ENCODE results near the gene PRUNE2.

PRUNE2 gene

DNA sequence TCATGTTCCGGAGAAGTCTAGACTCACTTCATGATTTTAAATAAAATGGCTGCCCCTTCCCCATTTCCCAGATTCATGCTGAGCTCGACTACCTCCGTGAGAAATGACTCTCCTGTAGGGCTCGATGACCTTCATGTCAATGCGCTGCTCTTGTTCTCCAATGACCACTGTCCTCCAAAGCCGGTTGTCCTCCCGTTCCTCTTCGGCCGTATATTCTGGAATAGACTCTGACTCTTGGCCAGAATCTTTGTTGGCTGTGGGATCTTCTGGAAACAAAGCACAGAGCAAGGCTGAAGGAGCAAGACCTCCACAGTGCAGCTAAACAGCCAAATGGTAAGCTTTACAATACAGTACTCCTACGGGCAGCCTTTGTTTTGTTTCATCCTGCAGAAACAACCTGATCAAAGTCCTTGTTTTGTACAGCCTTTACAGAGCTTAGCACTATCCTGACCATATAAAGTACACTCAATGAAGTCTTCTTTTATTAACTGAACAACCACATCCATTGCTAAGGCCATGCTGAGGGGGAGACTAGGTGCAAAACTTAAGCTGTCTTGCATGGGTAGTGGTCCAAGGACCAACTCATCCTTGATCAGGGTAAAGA lies 261.2 kb downstream of the PRUNE2 start:
- no peaks in the 10 kb centered on the region for H3K27me3 ChIP-seq (ENCODE audit: insufficient read depth, insufficient read length)
- H3K4me1 ChIP-seq (ENCODE audit: insufficient read depth, insufficient read length): peaks cover 4% of the 10 kb centered on the region
- DNase-seq (ENCODE audit: low read depth, low spot score): no peak
- no peak overlapping the region for H3K4me3 ChIP-seq (ENCODE audit: insufficient read length, low read depth)
- H3K9ac ChIP-seq (ENCODE audit: insufficient read length, low read depth): no peak overlapping the region
- no peak for TF ChIP-seq SUZ12 (IDR thresholded peaks at IDR 0.05; ENCODE audit: extremely low read depth, insufficient read depth, insufficient read length)
- no peak for TF ChIP-seq ZNF274 (IDR thresholded peaks at IDR 0.05; ENCODE audit: low read depth, low read length)
- TF ChIP-seq YY1 (IDR thresholded peaks at IDR 0.05; ENCODE audit: insufficient read depth, insufficient read length): no peak
- H3K36me3 ChIP-seq (ENCODE audit: insufficient read depth, insufficient read length, low read length): no peaks in the 10 kb centered on the region
- H3K9me3 ChIP-seq (ENCODE audit: insufficient read depth, low read length): no peaks in the 10 kb centered on the region

DNA sequence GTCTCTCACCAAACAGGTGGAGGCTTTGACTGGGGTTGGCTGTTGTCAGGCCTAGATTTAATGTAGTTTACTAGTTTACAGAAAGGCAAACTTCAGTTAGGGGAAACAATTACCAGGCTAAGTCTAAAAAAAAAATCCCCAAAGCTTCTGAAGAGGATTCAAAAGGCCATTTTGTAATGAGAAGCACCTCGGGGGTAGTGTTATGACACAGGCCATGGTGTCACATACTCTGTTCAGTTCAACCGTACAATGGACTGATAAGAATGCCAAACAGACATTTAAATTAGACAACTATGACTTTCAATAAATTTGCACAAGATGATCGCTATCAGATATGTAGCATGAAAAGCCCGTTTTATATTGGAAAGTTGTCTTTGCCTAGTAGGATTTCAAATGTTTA lies 261.7 kb downstream of the PRUNE2 start:
- no peak overlapping the region for H3K4me3 ChIP-seq (ENCODE audit: insufficient read length, low read depth)
- no peak for DNase-seq (ENCODE audit: low read depth, low spot score)
- TF ChIP-seq YY1 (IDR thresholded peaks at IDR 0.05; ENCODE audit: insufficient read depth, insufficient read length): no peak
- no peak for TF ChIP-seq SUZ12 (IDR thresholded peaks at IDR 0.05; ENCODE audit: extremely low read depth, insufficient read depth, insufficient read length)
- no peak for TF ChIP-seq ZNF274 (IDR thresholded peaks at IDR 0.05; ENCODE audit: low read depth, low read length)

DNA sequence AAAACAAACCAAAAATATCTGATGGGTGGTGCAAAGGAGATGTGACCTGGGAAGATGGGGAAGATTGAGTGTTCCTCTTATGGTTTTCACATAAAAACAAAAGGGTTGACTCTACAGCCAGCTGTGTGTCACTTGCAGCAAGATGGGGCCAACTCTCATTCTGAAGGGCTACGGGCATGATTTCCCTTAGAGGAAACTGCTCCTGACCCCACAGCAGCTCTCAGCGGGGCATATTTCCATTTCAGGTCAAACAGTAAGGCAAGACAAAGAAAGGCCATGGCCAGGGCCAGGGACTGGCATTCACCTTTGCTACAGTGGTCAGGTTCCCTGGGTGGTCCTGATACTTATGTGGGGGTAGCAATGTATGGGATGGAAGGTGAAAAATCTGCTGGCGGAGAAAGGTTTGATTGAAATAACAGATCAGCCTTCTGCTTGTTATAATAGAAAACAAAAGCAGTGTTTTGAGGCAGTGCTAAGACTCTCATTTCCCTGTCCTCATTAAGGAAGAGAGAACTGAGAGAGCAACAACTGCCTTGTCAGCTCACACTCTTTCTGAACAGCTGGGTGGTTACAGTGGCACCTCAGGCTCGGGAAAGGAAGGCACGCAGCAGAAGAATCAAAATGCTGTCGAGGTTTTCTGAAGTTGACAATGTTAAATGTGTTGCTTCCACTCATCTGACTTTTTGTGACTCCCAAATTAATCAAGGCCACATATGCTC lies 262.4 kb downstream of the PRUNE2 start:
- no peak overlapping the region for H3K9ac ChIP-seq (ENCODE audit: insufficient read length, low read depth)
- no peaks in the 10 kb centered on the region for H3K27me3 ChIP-seq (ENCODE audit: insufficient read depth, insufficient read length)
- no peak overlapping the region for H3K4me3 ChIP-seq (ENCODE audit: insufficient read length, low read depth)
- no peaks in the 10 kb centered on the region for H3K36me3 ChIP-seq (ENCODE audit: insufficient read depth, insufficient read length, low read length)
- TF ChIP-seq YY1 (IDR thresholded peaks at IDR 0.05; ENCODE audit: insufficient read depth, insufficient read length) (no peak), SUZ12 (IDR thresholded peaks at IDR 0.05; ENCODE audit: extremely low read depth, insufficient read depth, insufficient read length) (no peak), ZNF274 (IDR thresholded peaks at IDR 0.05; ENCODE audit: low read depth, low read length) (no peak)
- DNase-seq (ENCODE audit: low read depth, low spot score): no peak
- H3K9me3 ChIP-seq (ENCODE audit: insufficient read depth, low read length): no peaks in the 10 kb centered on the region
- H3K4me1 ChIP-seq (ENCODE audit: insufficient read depth, insufficient read length): peaks cover 4% of the 10 kb centered on the region

More for the DNA sequence above, 261.7 kb downstream of the PRUNE2 start:
- H3K9me3 ChIP-seq (ENCODE audit: insufficient read depth, low read length): no peaks in the 10 kb centered on the region
- H3K36me3 ChIP-seq (ENCODE audit: insufficient read depth, insufficient read length, low read length): no peaks in the 10 kb centered on the region
- peaks cover 4% of the 10 kb centered on the region for H3K4me1 ChIP-seq (ENCODE audit: insufficient read depth, insufficient read length)
- no peaks in the 10 kb centered on the region for H3K27me3 ChIP-seq (ENCODE audit: insufficient read depth, insufficient read length)
- no peak overlapping the region for H3K9ac ChIP-seq (ENCODE audit: insufficient read length, low read depth)

- no peaks in the 10 kb centered on the region for H3K27me3 ChIP-seq (ENCODE audit: insufficient read depth, insufficient read length)
- TF ChIP-seq YY1 (IDR thresholded peaks at IDR 0.05; ENCODE audit: insufficient read depth, insufficient read length) (no peak), ZNF274 (IDR thresholded peaks at IDR 0.05; ENCODE audit: low read depth, low read length) (no peak), SUZ12 (IDR thresholded peaks at IDR 0.05; ENCODE audit: extremely low read depth, insufficient read depth, insufficient read length) (no peak)
- H3K9me3 ChIP-seq (ENCODE audit: insufficient read depth, low read length): no peaks in the 10 kb centered on the region
- H3K4me1 ChIP-seq (ENCODE audit: insufficient read depth, insufficient read length): peaks cover 4% of the 10 kb centered on the region
- DNase-seq (ENCODE audit: low read depth, low spot score): no peak
- no peak overlapping the region for H3K4me3 ChIP-seq (ENCODE audit: insufficient read length, low read depth)
- H3K36me3 ChIP-seq (ENCODE audit: insufficient read depth, insufficient read length, low read length): no peaks in the 10 kb centered on the region
- H3K9ac ChIP-seq (ENCODE audit: insufficient read length, low read depth): no peak overlapping the region
Measured at GRCh38 chr9:76642701-76643209, 263.2 kb downstream of the PRUNE2 start.

DNA sequence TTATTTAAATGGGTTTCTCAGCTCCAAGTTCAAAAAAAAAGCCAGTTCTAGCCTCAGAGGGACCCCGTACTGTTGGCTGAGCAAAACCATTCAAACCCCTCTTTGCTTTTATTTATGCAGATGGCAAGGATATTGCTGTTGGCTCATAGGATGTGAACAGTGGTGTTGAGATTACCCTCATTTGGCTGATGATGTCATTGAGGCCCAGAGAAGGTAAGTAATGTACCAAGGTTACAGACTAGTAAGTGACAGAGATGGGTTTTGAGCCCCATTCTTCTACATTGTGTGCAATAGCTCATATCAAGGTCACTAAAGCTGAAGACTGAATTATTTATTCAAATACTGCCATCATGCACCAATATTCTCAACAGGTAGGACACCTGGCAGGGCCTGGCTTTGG lies 263.8 kb downstream of the PRUNE2 start:
- Histone ChIP-seq H3K4me3 (ENCODE audit: insufficient read length, low read depth) (no peak overlapping the region), H3K27me3 (ENCODE audit: insufficient read depth, insufficient read length) (no peaks in the 10 kb centered on the region), H3K9ac (ENCODE audit: insufficient read length, low read depth) (no peak overlapping the region), H3K9me3 (ENCODE audit: insufficient read depth, low read length) (no peaks in the 10 kb centered on the region), H3K4me1 (ENCODE audit: insufficient read depth, insufficient read length) (peaks cover 4% of the 10 kb centered on the region), H3K36me3 (ENCODE audit: insufficient read depth, insufficient read length, low read length) (no peaks in the 10 kb centered on the region)
- DNase-seq (ENCODE audit: low read depth, low spot score): no peak
- TF ChIP-seq ZNF274 (IDR thresholded peaks at IDR 0.05; ENCODE audit: low read depth, low read length) (no peak), SUZ12 (IDR thresholded peaks at IDR 0.05; ENCODE audit: extremely low read depth, insufficient read depth, insufficient read length) (no peak), YY1 (IDR thresholded peaks at IDR 0.05; ENCODE audit: insufficient read depth, insufficient read length) (no peak)

DNA sequence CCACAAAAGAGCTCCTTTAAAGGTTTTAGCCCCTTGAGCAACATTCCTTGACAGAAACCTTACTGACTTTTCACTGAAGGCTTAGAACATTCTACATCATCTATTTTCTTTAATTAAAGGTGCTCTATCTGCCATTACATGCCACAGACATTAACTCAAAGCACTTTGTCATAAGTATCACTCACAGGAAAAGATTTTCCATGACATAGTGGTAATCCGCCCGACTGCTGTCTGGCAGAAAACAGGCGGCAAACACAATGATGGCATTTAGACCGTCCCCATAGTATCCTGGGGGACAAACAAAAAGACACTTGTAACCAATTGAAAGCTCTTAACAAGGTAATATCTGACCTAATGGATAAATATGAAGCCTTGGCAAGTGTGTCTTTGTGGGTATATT lies 267.9 kb downstream of the PRUNE2 start:
- H3K36me3 ChIP-seq (ENCODE audit: insufficient read depth, insufficient read length, low read length): no peaks in the 10 kb centered on the region
- H3K4me1 ChIP-seq (ENCODE audit: insufficient read depth, insufficient read length): peaks cover 3% of the 10 kb centered on the region
- no peak for TF ChIP-seq YY1 (IDR thresholded peaks at IDR 0.05; ENCODE audit: insufficient read depth, insufficient read length)
- TF ChIP-seq ZNF274 (IDR thresholded peaks at IDR 0.05; ENCODE audit: low read depth, low read length): no peak
- no peak for TF ChIP-seq SUZ12 (IDR thresholded peaks at IDR 0.05; ENCODE audit: extremely low read depth, insufficient read depth, insufficient read length)
- no peak overlapping the region for H3K4me3 ChIP-seq (ENCODE audit: insufficient read length, low read depth)
- H3K9me3 ChIP-seq (ENCODE audit: insufficient read depth, low read length): no peaks in the 10 kb centered on the region
- H3K9ac ChIP-seq (ENCODE audit: insufficient read length, low read depth): no peak overlapping the region
- no peaks in the 10 kb centered on the region for H3K27me3 ChIP-seq (ENCODE audit: insufficient read depth, insufficient read length)
- DNase-seq (ENCODE audit: low read depth, low spot score): no peak

DNA sequence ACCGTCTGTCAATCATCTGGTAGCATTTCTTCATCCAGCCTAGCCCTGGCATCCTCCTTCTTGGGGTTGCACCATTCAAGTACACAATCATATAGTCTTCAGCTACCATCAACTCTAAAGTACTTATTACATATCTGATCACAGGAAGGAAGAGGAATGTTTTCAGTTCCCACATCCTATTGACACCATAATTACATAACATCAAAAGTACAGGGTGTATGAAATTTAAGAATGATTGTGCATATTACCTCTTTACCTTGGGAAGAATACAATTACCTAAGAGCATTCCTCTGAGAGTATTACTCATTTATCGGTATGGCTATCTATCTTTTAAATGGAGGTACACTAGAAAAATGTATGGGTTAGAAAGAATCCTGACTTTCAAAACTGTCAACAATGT lies 268.5 kb downstream of the PRUNE2 start:
- H3K9ac ChIP-seq (ENCODE audit: insufficient read length, low read depth): no peak overlapping the region
- H3K36me3 ChIP-seq (ENCODE audit: insufficient read depth, insufficient read length, low read length): no peaks in the 10 kb centered on the region
- no peaks in the 10 kb centered on the region for H3K9me3 ChIP-seq (ENCODE audit: insufficient read depth, low read length)
- H3K4me3 ChIP-seq (ENCODE audit: insufficient read length, low read depth): no peak overlapping the region
- no peaks in the 10 kb centered on the region for H3K27me3 ChIP-seq (ENCODE audit: insufficient read depth, insufficient read length)
- TF ChIP-seq YY1 (IDR thresholded peaks at IDR 0.05; ENCODE audit: insufficient read depth, insufficient read length): no peak
- TF ChIP-seq ZNF274 (IDR thresholded peaks at IDR 0.05; ENCODE audit: low read depth, low read length): no peak
- no peak for TF ChIP-seq SUZ12 (IDR thresholded peaks at IDR 0.05; ENCODE audit: extremely low read depth, insufficient read depth, insufficient read length)
- no peaks in the 10 kb centered on the region for H3K4me1 ChIP-seq (ENCODE audit: insufficient read depth, insufficient read length)
- no peak for DNase-seq (ENCODE audit: low read depth, low spot score)

Measured in NT2/D1 (cell line).